Stomach (tissue), 4 donors: ENCODE results near the gene LCE1A.

ENCODE experiments used
- POLR2A ChIP-seq, 4 donors: fragments of 450-650 bp; IDR thresholded peaks; one replicate each; pipeline ENCODE4 v1.6.1; 2016; ENCODE audit warnings: antibody characterized with exemption in 4 of 4, control low read depth in 2 of 4, mild to moderate bottlenecking in 1 of 4, moderate library complexity in 1 of 4
- POLR2AphosphoS5 ChIP-seq, 3 donors: sonication (generic); formaldehyde crosslinking; IDR thresholded peaks; one replicate each; pipeline ENCODE4 v1.6.1; 2016; ENCODE audit warnings: antibody characterized with exemption in 3 of 3
- TF ChIP-seq, protein P1 (sequence below), 7 experiments: fragments of 450-650 bp in 4 of 7; fragments of 200-600 bp in 3 of 7; sonication (generic) in 3 of 7; IDR thresholded peaks; one replicate each; pipeline ENCODE4 v1.5.1; 2016 to 2019; ENCODE audit warnings: antibody characterized with exemption in 7 of 7, control low read depth in 2 of 7, mild to moderate bottlenecking in 1 of 7

DNA sequence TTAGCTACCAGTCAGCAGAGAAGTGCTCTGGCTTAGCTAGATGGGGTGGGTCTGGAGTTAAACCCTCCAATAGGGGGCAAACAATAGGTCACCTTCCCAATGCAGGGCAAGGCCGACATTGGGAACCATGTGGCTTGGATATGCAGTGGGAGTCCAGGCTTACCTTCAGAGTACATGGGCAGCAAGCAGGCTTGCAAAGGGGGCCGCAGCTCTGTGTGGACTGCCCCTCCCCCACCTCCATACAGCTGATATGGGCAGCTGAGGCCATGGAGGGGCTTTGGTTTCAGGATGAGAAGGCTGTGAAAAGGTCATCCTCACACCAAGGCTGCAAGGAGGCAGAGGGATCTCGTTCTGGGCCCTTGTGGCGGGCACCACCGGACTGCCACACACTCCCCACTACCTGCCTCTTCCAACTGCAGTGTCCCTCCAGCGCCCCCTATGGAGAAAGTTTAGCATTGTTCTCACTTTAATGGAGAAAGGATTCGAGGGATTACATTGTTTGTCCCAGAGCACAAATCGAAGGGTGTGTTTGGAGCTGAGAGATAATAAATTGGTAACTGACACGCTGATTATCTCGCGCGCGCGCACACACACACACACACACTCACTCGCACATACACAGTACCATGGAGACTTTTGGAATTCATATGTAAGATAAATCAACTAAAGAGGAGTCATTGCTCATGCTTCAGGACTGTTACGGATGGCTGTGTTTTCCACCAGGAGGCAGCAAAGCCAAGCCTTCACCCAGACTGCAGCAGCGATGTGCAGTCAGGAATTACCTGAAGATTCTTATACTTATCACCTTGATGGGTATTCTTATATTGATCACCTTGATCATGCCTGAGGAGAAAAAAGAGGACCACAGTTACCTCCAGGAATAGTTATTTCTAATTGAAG lies 43.8 kb downstream of the LCE1A start:
- no peak for TF ChIP-seq POLR2A (IDR thresholded peaks at IDR 0.05)
- TF ChIP-seq POLR2AphosphoS5 (IDR thresholded peaks at IDR 0.05), result no peak
- TF ChIP-seq, protein P1, sequence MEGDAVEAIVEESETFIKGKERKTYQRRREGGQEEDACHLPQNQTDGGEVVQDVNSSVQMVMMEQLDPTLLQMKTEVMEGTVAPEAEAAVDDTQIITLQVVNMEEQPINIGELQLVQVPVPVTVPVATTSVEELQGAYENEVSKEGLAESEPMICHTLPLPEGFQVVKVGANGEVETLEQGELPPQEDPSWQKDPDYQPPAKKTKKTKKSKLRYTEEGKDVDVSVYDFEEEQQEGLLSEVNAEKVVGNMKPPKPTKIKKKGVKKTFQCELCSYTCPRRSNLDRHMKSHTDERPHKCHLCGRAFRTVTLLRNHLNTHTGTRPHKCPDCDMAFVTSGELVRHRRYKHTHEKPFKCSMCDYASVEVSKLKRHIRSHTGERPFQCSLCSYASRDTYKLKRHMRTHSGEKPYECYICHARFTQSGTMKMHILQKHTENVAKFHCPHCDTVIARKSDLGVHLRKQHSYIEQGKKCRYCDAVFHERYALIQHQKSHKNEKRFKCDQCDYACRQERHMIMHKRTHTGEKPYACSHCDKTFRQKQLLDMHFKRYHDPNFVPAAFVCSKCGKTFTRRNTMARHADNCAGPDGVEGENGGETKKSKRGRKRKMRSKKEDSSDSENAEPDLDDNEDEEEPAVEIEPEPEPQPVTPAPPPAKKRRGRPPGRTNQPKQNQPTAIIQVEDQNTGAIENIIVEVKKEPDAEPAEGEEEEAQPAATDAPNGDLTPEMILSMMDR (IDR thresholded peaks at IDR 0.05), result peak in 1 of 7 experiments; percentile 5
